Measurements from ENCODE around the gene GPN1. TPM values are rescaled to one million over a fixed set of nuclear protein-coding genes. Genes with fewer than 3 reads are reported as not detected.

GPN1 gene
- total RNA-seq, 1 donor from 2014 or later = 46.1 TPM

GRCh38 chr2:27664154-27664574 is 35.3 kb downstream of the GPN1 start:
- no peak for DNase-seq (ENCODE audit: low read depth, low spot score)
- H3K9me3 Mint-ChIP-seq = no peaks in the 10 kb centered on the region
- peaks cover 7% of the 10 kb centered on the region for H3K36me3 Mint-ChIP-seq (ENCODE audit: low read depth)
- H3K4me3 Mint-ChIP-seq = peak overlapping the region; percentile 100
- H3K27me3 Mint-ChIP-seq (ENCODE audit: low read depth) = no peaks in the 10 kb centered on the region
- peaks cover 30% of the 10 kb centered on the region for H3K4me1 Mint-ChIP-seq
- no peak overlapping the region for H3K27ac Mint-ChIP-seq (ENCODE audit: unreplicated experiment)
- TF ChIP-seq CTCF (conservative IDR thresholded peaks at IDR 0.05) = no peak

- no peak for TF ChIP-seq CTCF (conservative IDR thresholded peaks at IDR 0.05)
- Mint-ChIP-seq H3K36me3 (ENCODE audit: low read depth) (peaks cover 7% of the 10 kb centered on the region), H3K4me1 (peaks cover 30% of the 10 kb centered on the region), H3K27me3 (ENCODE audit: low read depth) (no peaks in the 10 kb centered on the region), H3K27ac (ENCODE audit: unreplicated experiment) (no peak overlapping the region), H3K4me3 (peak overlapping the region; percentile 100), H3K9me3 (no peaks in the 10 kb centered on the region)
- DNase-seq (ENCODE audit: low read depth, low spot score) = no peak
Observed at GRCh38 chr2:27664622-27665363, 35.9 kb downstream of the GPN1 start.

- no peak for DNase-seq (ENCODE audit: low read depth, low spot score)
- no peaks in the 10 kb centered on the region for H3K27me3 Mint-ChIP-seq (ENCODE audit: low read depth)
- H3K9me3 Mint-ChIP-seq = no peaks in the 10 kb centered on the region
- no peak for TF ChIP-seq CTCF (conservative IDR thresholded peaks at IDR 0.05)
- peak overlapping the region; percentile 67 for H3K4me3 Mint-ChIP-seq
- peaks cover 28% of the 10 kb centered on the region for H3K4me1 Mint-ChIP-seq
- peaks cover under 1% of the 10 kb centered on the region for H3K36me3 Mint-ChIP-seq (ENCODE audit: low read depth)
- H3K27ac Mint-ChIP-seq (ENCODE audit: unreplicated experiment) = no peak overlapping the region
Observed at GRCh38 chr2:27667446-27667845, 38.6 kb downstream of the GPN1 start.

- Mint-ChIP-seq H3K36me3 (ENCODE audit: low read depth) (peaks cover 5% of the 10 kb centered on the region), H3K27me3 (ENCODE audit: low read depth) (no peaks in the 10 kb centered on the region), H3K27ac (ENCODE audit: unreplicated experiment) (no peak overlapping the region), H3K4me3 (no peak overlapping the region), H3K4me1 (no peaks in the 10 kb centered on the region), H3K9me3 (no peaks in the 10 kb centered on the region)
- no peak for DNase-seq (ENCODE audit: low read depth, low spot score)
- TF ChIP-seq CTCF (conservative IDR thresholded peaks at IDR 0.05) = no peak
Observed at GRCh38 chr2:27671235-27671634, 42.4 kb downstream of the GPN1 start.

- DNase-seq (ENCODE audit: low read depth, low spot score) = no peak
- Mint-ChIP-seq H3K4me1 (no peaks in the 10 kb centered on the region), H3K4me3 (peak overlapping the region; percentile 10), H3K9me3 (no peaks in the 10 kb centered on the region), H3K36me3 (ENCODE audit: low read depth) (peaks cover 5% of the 10 kb centered on the region), H3K27ac (ENCODE audit: unreplicated experiment) (no peak overlapping the region), H3K27me3 (ENCODE audit: low read depth) (no peaks in the 10 kb centered on the region)
- no peak for TF ChIP-seq CTCF (conservative IDR thresholded peaks at IDR 0.05)
Observed at GRCh38 chr2:27672723-27673486, 44.1 kb downstream of the GPN1 start.

Measured in neural crest cell (in vitro differentiated cells).